Stomach (tissue), 9 donors: ENCODE data around the gene TRIM66. TPM values are rescaled to one million over a fixed set of nuclear protein-coding genes. Genes with fewer than 3 reads are reported as not detected.

Source experiments
- DNase-seq, 2 donors: peaks; one replicate each; pipeline versions ENCODE4 v3.0.0 to v3.0.0-alpha.2; 2013 to 2019
- H3K27ac ChIP-seq, 5 donors: fragments of 200-600 bp in 4 of 5; sonication (generic) in 4 of 5; one replicate each; pipeline ENCODE4 v1.5.1; 2013 to 2019; ENCODE audit warnings: mild to moderate bottlenecking in 1 of 5, moderate library complexity in 1 of 5
- H3K27me3 ChIP-seq, 3 donors: fragments of 200-600 bp; sonication (generic); one replicate each; pipeline ENCODE4 v1.5.1; 2017 to 2019; ENCODE audit warnings: mixed run types in 1 of 3
- H3K36me3 ChIP-seq, 4 donors: fragments of 200-600 bp; sonication (generic); 1 replicate in 3 of 4; 2 replicates in 1 of 4; pipeline ENCODE4 v1.5.1; 2016 to 2019
- H3K4me1 ChIP-seq, 4 donors: fragments of 200-600 bp; sonication (generic); one replicate each; pipeline ENCODE4 v1.5.1; 2016 to 2019
- H3K4me3 ChIP-seq, 4 donors: fragments of 200-600 bp; sonication (generic) in 3 of 4; one replicate each; pipeline ENCODE4 v1.5.1; 2016 to 2019; ENCODE audit warnings: mild to moderate bottlenecking in 1 of 4
- H3K9me3 ChIP-seq, 4 donors: fragments of 200-600 bp; sonication (generic); one replicate each; pipeline ENCODE4 v1.5.1; 2016 to 2019
- CTCF ChIP-seq, 7 experiments: fragments of 450-650 bp in 4 of 7; fragments of 200-600 bp in 3 of 7; sonication (generic) in 3 of 7; IDR thresholded peaks; one replicate each; pipeline ENCODE4 v1.5.1; 2016 to 2019; ENCODE audit warnings: antibody characterized with exemption in 7 of 7, control low read depth in 2 of 7, mild to moderate bottlenecking in 1 of 7
- EP300 ChIP-seq: sonication (generic); formaldehyde crosslinking; IDR thresholded peaks from one replicate; pipeline ENCODE4 v1.6.1; 2017; ENCODE audit warnings: antibody characterized with exemption
- POLR2A ChIP-seq, 4 donors: fragments of 450-650 bp; IDR thresholded peaks; one replicate each; pipeline ENCODE4 v1.6.1; 2016; ENCODE audit warnings: antibody characterized with exemption in 4 of 4, control low read depth in 2 of 4, mild to moderate bottlenecking in 1 of 4, moderate library complexity in 1 of 4
- POLR2AphosphoS5 ChIP-seq, 3 donors: sonication (generic); formaldehyde crosslinking; IDR thresholded peaks; one replicate each; pipeline ENCODE4 v1.6.1; 2016; ENCODE audit warnings: antibody characterized with exemption in 3 of 3
- WGBS, 5 donors: extraction: QIAGEN DNeasy Blood & Tissue Kit in 3 of 5; methylation state at CpG; one replicate each; pipeline versions ENCODE4 v1.1.5 to v1.1.7; 2013 to 2018; 5-methylcytosine and 5-hydroxymethylcytosine counted together
- intact Hi-C: fragments of 100-400 bp; cut with DNase I; formaldehyde crosslinking; loops from one replicate; pipeline ENCODE4 v1.15.1; 2023; ENCODE audit warnings: low total_unique reads
- polyA plus RNA-seq, 3 donors: library from polyadenylated mRNA; stranded (reverse); fragments of 200-250 nt; gene quantifications; one replicate each; pipeline ENCODE4 v1.2.3, GENCODE V29; 2013
- total RNA-seq, 5 donors: library from RNA; depleted of rRNA; stranded (reverse); fragments of >200 nt; gene quantifications; one replicate each; pipeline versions ENCODE4 v1.1.0 to v1.2.3, GENCODE V29; 2014 to 2016
- donor health status: healthy with polysubstance abuse.
- donor health status: Bipolar disorder and iron deficiency.
- donor health status: healthy.

The TRIM66 gene
- total and polyA plus RNA-seq, 8 donors: 0.76 to 8.7 (median 3.4) TPM

- WGBS, 5 donors: 61 to 74% (median 68%) methylated on average over 2 of the region's 2 CpGs
- H3K36me3 ChIP-seq: peaks cover 9 to 93% (median 70%) of the 10 kb centered on the region in 4 donors
These were observed 65.4 kb downstream of the TRIM66 start for GRCh38 chr11:8617063-8617462.

GRCh38 chr11:8615291-8616032 is 67.0 kb downstream of the TRIM66 start:
- 86 to 96% (median 88%) methylated on average over 4 of the region's 4 CpGs for WGBS, 5 donors
- Histone ChIP-seq H3K9me3 (no peaks in the 10 kb centered on the region), H3K4me3 (no peak overlapping the region), H3K4me1 (no peaks in the 10 kb centered on the region), H3K27me3 (no peaks in the 10 kb centered on the region), H3K36me3 (peaks cover 9 to 77% (median 54%) of the 10 kb centered on the region in 4 donors), H3K27ac (no peak overlapping the region)
- intact Hi-C loops: no loop called here
- DNase-seq: no peak
- TF ChIP-seq POLR2AphosphoS5 (IDR thresholded peaks at IDR 0.05) (no peak), EP300 (no peak), POLR2A (IDR thresholded peaks at IDR 0.05) (no peak), CTCF (IDR thresholded peaks at IDR 0.05) (no peak)

More at GRCh38 chr11:8617063-8617462, 65.4 kb downstream of the TRIM66 start:
- Histone ChIP-seq H3K4me3 (no peak overlapping the region), H3K27me3 (no peaks in the 10 kb centered on the region), H3K4me1 (no peaks in the 10 kb centered on the region), H3K27ac (no peak overlapping the region), H3K9me3 (no peaks in the 10 kb centered on the region)
- TF ChIP-seq POLR2A (IDR thresholded peaks at IDR 0.05) (no peak), POLR2AphosphoS5 (IDR thresholded peaks at IDR 0.05) (no peak), CTCF (IDR thresholded peaks at IDR 0.05) (no peak), EP300 (no peak)
- intact Hi-C loops: no loop called here
- no peak for DNase-seq

- no peaks in the 10 kb centered on the region for H3K9me3 ChIP-seq
- TF ChIP-seq EP300 (no peak), POLR2AphosphoS5 (IDR thresholded peaks at IDR 0.05) (no peak), POLR2A (IDR thresholded peaks at IDR 0.05) (no peak), CTCF (IDR thresholded peaks at IDR 0.05) (no peak)
- 90 to 95% (median 95%) methylated on average over 4 of the region's 4 CpGs for WGBS, 5 donors
- H3K27me3 ChIP-seq: no peaks in the 10 kb centered on the region
- no peaks in the 10 kb centered on the region for H3K4me1 ChIP-seq
- intact Hi-C loops: no loop called here
- H3K4me3 ChIP-seq: no peak overlapping the region
- H3K27ac ChIP-seq: no peak overlapping the region
- DNase-seq: no peak
- H3K36me3 ChIP-seq: peaks cover 9 to 68% (median 45%) of the 10 kb centered on the region in 4 donors
These were observed 68.0 kb downstream of the TRIM66 start for GRCh38 chr11:8614497-8614896.

GRCh38 chr11:8613036-8613435 is 69.4 kb downstream of the TRIM66 start:
- 81 to 100% (median 92%) methylated on average over 1 of the region's 1 CpG for WGBS, 5 donors
- TF ChIP-seq EP300: no peak
- TF ChIP-seq POLR2AphosphoS5 (IDR thresholded peaks at IDR 0.05): no peak
- no peak for TF ChIP-seq POLR2A (IDR thresholded peaks at IDR 0.05)
- TF ChIP-seq CTCF (IDR thresholded peaks at IDR 0.05): no peak
- no peak overlapping the region for H3K4me3 ChIP-seq

More at GRCh38 chr11:8613036-8613435, 69.4 kb downstream of the TRIM66 start:
- no peak overlapping the region for H3K27ac ChIP-seq
- peaks cover 2 to 53% (median 31%) of the 10 kb centered on the region in 4 donors for H3K36me3 ChIP-seq
- no peaks in the 10 kb centered on the region for H3K9me3 ChIP-seq
- no peaks in the 10 kb centered on the region for H3K27me3 ChIP-seq
- no peak for DNase-seq
- no peaks in the 10 kb centered on the region for H3K4me1 ChIP-seq
- intact Hi-C loops: no loop called here
